Fibroblast of lung (primary cell): ENCODE measurements around the gene PRR22. TPM values are rescaled to one million over a fixed set of nuclear protein-coding genes. Genes with fewer than 3 reads are reported as not detected.

Experiments
- DNase-seq, 2 donors: peaks; one replicate each; pipeline versions ENCODE4 v3.0.0 to v3.0.0-alpha.2; 2010; ENCODE audit warnings: low read depth in 2 of 2
- H2AFZ ChIP-seq: 2 replicates; pipeline ENCODE4 v1.5.1; 2012; ENCODE audit warnings: low read length, control low read depth, inconsistent platforms
- H3K27ac ChIP-seq: 2 replicates; pipeline ENCODE4 v1.5.1; 2011; ENCODE audit warnings: low read length, control low read depth; ENCODE audit not compliant: insufficient read depth
- H3K27me3 ChIP-seq: 2 replicates; pipeline ENCODE4 v1.5.1; 2011; ENCODE audit warnings: mild to moderate bottlenecking, low read length; ENCODE audit not compliant: control insufficient read depth, insufficient read depth
- H3K36me3 ChIP-seq: 2 replicates; pipeline ENCODE4 v1.5.1; 2011; ENCODE audit warnings: low read length; ENCODE audit not compliant: control insufficient read depth, insufficient read depth
- H3K4me1 ChIP-seq: 2 replicates; pipeline ENCODE4 v1.5.1; 2011; ENCODE audit warnings: low read length; ENCODE audit not compliant: control insufficient read depth, insufficient read depth; ENCODE audit errors: extremely low read depth
- H3K4me2 ChIP-seq: 2 replicates; pipeline ENCODE4 v1.5.1; 2011; ENCODE audit warnings: low read length, control low read depth; ENCODE audit not compliant: insufficient read depth; ENCODE audit errors: extremely low read depth
- H3K4me3 ChIP-seq, 4 experiments: fragments of 200-600 bp in 1 of 4; sonication (generic) in 1 of 4; replicated peaks in 1 of 4; 2 replicates each; pipeline ENCODE4 v1.5.1; 2011 to 2016; ENCODE audit warnings: low read length in 4 of 4, low read depth in 3 of 4, mild to moderate bottlenecking in 3 of 4, control low read depth in 2 of 4, inconsistent platforms in 1 of 4, mixed read lengths in 1 of 4; ENCODE audit not compliant: insufficient read depth in 1 of 4; ENCODE audit errors: control extremely low read depth in 1 of 4
- H3K79me2 ChIP-seq: 2 replicates; pipeline ENCODE4 v1.5.1; 2012; ENCODE audit warnings: mild to moderate bottlenecking, low read length, inconsistent platforms; ENCODE audit not compliant: control insufficient read depth, insufficient read depth
- H3K9ac ChIP-seq: 2 replicates; pipeline ENCODE4 v1.5.1; 2011; ENCODE audit warnings: mild to moderate bottlenecking, low read length, control low read depth; ENCODE audit not compliant: insufficient read depth
- H3K9me3 ChIP-seq: 2 replicates; pipeline ENCODE4 v1.5.1; 2012; ENCODE audit warnings: low read depth, low read length; ENCODE audit not compliant: control insufficient read depth, insufficient read depth
- H4K20me1 ChIP-seq: 2 replicates; pipeline ENCODE4 v1.5.1; 2011; ENCODE audit warnings: low read length; ENCODE audit not compliant: control insufficient read depth, insufficient read depth; ENCODE audit errors: extremely low read depth
- EZH2 ChIP-seq: IDR thresholded peaks from 2 replicates; pipeline ENCODE4 v1.5.1; 2012; ENCODE audit warnings: low read length, control low read depth, mild to moderate bottlenecking; ENCODE audit errors: missing control alignments
- polyA plus RNA-seq, 2 donors: library from polyadenylated mRNA; depleted of rRNA in 1 of 2; stranded (reverse) in 1 of 2; unstranded in 1 of 2; fragments of >200 nt; gene quantifications; 2 replicates each; pipeline ENCODE4 v1.2.1, GENCODE V29; 2011 to 2012; ENCODE audit warnings: missing spikeins in 1 of 2
- total RNA-seq: library from RNA; depleted of rRNA; stranded (reverse); fragments of >200 nt; gene quantifications from 2 replicates; pipeline ENCODE4 v1.2.1, GENCODE V29; 2014
- TF ChIP-seq, protein P1 (sequence below), 2 donors: IDR thresholded peaks in 1 of 2; conservative IDR thresholded peaks in 1 of 2; 1 replicate in 1 of 2; 2 replicates in 1 of 2; pipeline ENCODE4 v1.5.1; 2011 to 2012; ENCODE audit warnings: low read length in 2 of 2, control low read depth in 1 of 2, inconsistent platforms in 1 of 2, low read depth in 1 of 2, mild to moderate bottlenecking in 1 of 2

Gene PRR22
- total and polyA plus RNA-seq, 2 donors (not counting 1 experiment from before 2014, with no cell fraction given), result 0.15 to 0.17 TPM

- TF ChIP-seq EZH2, result no peak
- TF ChIP-seq, protein P1, sequence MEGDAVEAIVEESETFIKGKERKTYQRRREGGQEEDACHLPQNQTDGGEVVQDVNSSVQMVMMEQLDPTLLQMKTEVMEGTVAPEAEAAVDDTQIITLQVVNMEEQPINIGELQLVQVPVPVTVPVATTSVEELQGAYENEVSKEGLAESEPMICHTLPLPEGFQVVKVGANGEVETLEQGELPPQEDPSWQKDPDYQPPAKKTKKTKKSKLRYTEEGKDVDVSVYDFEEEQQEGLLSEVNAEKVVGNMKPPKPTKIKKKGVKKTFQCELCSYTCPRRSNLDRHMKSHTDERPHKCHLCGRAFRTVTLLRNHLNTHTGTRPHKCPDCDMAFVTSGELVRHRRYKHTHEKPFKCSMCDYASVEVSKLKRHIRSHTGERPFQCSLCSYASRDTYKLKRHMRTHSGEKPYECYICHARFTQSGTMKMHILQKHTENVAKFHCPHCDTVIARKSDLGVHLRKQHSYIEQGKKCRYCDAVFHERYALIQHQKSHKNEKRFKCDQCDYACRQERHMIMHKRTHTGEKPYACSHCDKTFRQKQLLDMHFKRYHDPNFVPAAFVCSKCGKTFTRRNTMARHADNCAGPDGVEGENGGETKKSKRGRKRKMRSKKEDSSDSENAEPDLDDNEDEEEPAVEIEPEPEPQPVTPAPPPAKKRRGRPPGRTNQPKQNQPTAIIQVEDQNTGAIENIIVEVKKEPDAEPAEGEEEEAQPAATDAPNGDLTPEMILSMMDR (conservative IDR thresholded peaks at IDR 0.05 in 1 of 2, IDR thresholded peaks at IDR 0.05 in 1 of 2; ENCODE audit: low read depth in 1 of 2, low read length in 2 of 2), result no peak
- DNase-seq, result no peak
- Histone ChIP-seq H3K27me3 (peaks cover 12% of the 10 kb centered on the region), H3K9ac (no peak overlapping the region), H3K36me3 (no peaks in the 10 kb centered on the region), H3K9me3 (no peaks in the 10 kb centered on the region), H3K79me2 (no peaks in the 10 kb centered on the region), H3K4me3 (no peak overlapping the region), H2AFZ (no peak overlapping the region), H3K4me1 (no peaks in the 10 kb centered on the region), H3K4me2 (no peak overlapping the region), H3K27ac (no peak overlapping the region), H4K20me1 (no peaks in the 10 kb centered on the region)
These were observed 24.5 kb upstream of the PRR22 start for GRCh38 chr19:5809053-5809452.

DNA sequence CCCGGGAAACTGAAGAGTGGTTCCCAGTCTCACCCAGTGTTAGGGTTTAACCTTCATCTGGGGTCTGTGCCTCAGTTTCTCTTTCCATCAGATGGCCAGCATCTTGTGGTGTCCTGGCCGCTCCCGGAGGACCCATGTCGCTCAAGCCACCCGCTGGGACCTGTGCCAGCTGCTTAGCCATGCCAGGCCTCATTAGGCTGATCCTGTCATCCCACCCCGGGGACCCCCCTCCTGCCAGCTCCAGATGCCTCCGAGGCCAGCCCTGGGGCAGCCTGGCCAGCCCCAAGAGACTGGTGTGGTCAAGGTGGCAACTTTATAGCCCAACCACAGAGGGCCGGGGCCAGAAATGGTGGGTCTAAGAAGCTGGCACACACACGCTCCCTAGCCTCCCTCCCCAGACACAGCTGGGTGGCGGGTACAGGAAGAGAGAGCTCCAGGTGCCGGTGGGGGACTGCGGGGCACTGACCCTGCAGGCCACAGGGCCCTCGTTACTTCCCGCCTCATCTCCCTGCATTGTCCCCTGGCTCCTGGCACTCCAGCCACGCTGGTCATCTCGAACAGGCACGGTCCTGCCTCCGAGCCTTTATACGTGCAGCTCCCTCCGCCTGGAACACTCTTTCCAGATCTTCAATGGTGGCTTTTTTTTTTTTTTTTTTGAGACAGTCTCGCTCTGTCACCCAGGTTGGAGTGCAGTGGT, 23.7 kb upstream of the PRR22 start:
- Histone ChIP-seq H3K9me3 (no peaks in the 10 kb centered on the region), H3K4me1 (peaks cover 4% of the 10 kb centered on the region), H4K20me1 (no peaks in the 10 kb centered on the region), H2AFZ (no peak overlapping the region), H3K36me3 (no peaks in the 10 kb centered on the region), H3K79me2 (no peaks in the 10 kb centered on the region), H3K9ac (no peak overlapping the region), H3K4me2 (no peak overlapping the region), H3K27ac (no peak overlapping the region), H3K27me3 (peaks cover 12% of the 10 kb centered on the region), H3K4me3 (no peak overlapping the region)
- DNase-seq, result no peak
- TF ChIP-seq, protein P1 (conservative IDR thresholded peaks at IDR 0.05 in 1 of 2, IDR thresholded peaks at IDR 0.05 in 1 of 2; ENCODE audit: low read depth in 1 of 2, low read length in 2 of 2), result no peak
- no peak for TF ChIP-seq EZH2

- no peak for DNase-seq
- Histone ChIP-seq H4K20me1 (no peaks in the 10 kb centered on the region), H3K36me3 (no peaks in the 10 kb centered on the region), H2AFZ (no peak overlapping the region), H3K4me2 (no peak overlapping the region), H3K9me3 (no peaks in the 10 kb centered on the region), H3K9ac (no peak overlapping the region), H3K79me2 (no peaks in the 10 kb centered on the region), H3K4me1 (peaks cover 4% of the 10 kb centered on the region), H3K27me3 (peaks cover 12% of the 10 kb centered on the region), H3K27ac (no peak overlapping the region), H3K4me3 (no peak overlapping the region)
- TF ChIP-seq EZH2, result no peak
- TF ChIP-seq, protein P1 (conservative IDR thresholded peaks at IDR 0.05 in 1 of 2, IDR thresholded peaks at IDR 0.05 in 1 of 2; ENCODE audit: low read depth in 1 of 2, low read length in 2 of 2), result no peak
These were observed 22.4 kb upstream of the PRR22 start for GRCh38 chr19:5806905-5807304.
